ENCODE measurements around the gene ARL11.

ARL11 gene

GRCh38 chr13:49649244-49649962 is 21.1 kb downstream of the ARL11 start:
- DNase-seq (ENCODE audit: low read depth) = peak; percentile 68

DNA sequence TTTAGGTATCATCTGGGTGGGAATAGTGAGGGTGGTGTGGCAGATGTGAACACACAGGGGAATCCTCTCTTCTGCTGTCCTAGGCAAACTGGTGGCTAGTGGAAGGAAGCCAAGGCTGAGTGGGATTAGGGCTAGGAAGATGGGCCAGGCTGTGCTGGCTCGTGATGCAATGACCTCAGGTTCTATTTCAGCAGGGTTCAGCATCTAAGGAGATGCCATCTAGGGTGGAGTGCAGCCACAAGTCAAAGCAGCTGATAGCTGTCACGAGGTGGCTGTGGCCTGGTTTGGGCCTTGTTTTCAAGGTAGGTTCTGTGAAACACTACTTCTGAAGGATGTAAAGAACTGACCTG is 21.6 kb downstream of the ARL11 start:
- DNase-seq (ENCODE audit: low read depth) = peak; percentile 37

DNA sequence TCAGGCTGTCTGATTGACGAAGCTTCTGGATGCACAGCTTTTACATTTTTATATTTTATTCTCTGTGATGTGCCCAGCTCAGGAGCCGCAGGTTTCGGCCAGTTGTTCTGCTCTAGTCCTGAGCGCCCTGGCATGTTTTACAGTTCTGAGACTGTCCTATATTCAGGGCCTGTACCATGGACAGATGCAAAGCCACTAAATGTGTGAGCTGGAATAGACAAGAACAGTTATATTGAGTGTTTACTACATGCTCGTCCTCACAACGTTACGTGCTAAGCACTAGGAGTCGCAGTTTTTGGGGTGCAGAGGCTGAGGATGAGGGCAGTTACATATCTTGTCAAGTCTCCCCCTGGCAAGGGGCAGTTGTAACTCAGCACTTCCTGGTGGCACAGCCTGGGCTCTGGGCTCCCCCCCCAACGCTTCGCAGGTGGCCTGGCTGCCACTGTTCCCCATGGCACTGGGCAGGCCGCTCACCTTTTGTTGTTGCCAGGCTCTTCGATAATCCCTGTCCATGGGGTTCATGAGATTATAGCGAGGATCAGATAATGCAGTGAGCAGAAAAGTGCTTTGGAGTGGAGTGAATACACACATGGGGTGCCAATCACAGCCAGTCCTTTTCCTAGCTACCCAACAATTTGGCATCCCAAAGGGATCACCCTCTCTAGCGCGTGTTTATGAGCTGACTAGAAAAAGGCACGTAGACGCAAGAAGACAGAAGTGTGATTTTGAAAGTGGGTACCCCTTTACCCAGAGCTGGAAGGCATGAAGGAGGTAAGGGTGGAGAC is 23.5 kb downstream of the ARL11 start:
- DNase-seq (ENCODE audit: low read depth) = no peak

- DNase-seq (ENCODE audit: low read depth) = peak; percentile 76
Observed at GRCh38 chr13:49652355-49653305, 24.3 kb downstream of the ARL11 start.

DNA sequence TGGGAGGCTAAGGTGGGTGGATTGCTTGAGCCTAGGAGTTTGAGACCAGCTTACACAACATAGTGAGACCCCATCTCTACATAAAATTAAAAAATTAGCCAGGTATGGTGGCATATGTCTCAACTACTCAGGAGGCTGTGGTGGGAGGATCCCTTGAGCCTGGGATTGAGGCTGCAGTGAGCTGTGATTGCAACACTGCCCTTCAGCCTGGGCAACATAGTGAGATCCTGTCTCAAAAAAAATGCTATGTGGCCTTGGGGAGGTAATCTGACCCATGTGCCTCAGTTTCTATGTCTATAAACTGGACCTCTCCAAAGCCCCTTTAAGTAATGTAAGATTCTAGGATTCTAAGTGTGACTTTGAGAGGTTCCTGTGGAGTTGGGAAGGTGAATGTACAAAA is 25.2 kb downstream of the ARL11 start:
- DNase-seq (ENCODE audit: low read depth) = no peak

DNA sequence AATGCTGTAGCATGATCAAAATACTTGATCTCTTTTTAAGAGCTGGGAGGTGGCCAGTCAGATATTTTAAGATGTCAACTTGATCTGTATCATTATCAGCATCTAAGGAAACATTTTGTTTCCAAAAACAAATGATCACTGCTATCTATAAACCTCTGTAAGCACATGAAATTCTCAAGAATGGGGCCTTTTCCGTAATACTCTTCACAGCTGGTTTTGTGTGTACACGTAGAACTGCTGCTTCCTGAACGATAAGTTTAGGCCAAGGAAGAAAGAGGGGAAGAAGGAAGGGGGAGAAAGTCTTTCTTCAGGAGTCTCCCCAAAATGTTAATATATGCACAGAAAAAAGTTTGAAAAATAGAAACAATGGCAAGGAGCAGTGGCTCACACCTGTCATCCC is 25.7 kb downstream of the ARL11 start:
- no peak for DNase-seq (ENCODE audit: low read depth)

GRCh38 chr13:49655906-49656305 is 27.6 kb downstream of the ARL11 start:
- peak; percentile 65 for DNase-seq (ENCODE audit: low read depth)

- DNase-seq (ENCODE audit: low read depth) = no peak
Observed at GRCh38 chr13:49657241-49657641, 28.9 kb downstream of the ARL11 start.

DNA sequence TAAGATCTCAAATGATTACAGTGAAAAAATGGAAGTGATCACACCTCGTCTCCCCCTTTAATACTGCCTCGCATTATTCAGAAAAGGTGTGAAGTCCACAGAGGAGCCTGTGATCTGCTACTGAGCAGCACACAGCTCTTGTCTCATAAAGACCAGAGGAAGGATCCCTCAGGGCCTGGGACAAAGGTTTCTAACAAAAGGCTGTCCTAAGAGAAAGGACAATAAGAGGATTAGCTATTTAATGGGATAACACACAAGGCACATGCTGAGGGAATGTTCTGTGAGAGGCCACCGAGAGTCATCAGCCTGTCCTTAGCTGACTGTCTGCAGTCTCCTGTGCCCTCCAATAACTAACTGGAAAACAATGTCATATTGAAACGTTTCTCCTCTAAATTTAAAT is 36.3 kb downstream of the ARL11 start:
- no peak for DNase-seq (ENCODE audit: low read depth)

- peak; percentile 58 for DNase-seq (ENCODE audit: low read depth)
Observed at GRCh38 chr13:49667773-49668172, 39.5 kb downstream of the ARL11 start.

DNA sequence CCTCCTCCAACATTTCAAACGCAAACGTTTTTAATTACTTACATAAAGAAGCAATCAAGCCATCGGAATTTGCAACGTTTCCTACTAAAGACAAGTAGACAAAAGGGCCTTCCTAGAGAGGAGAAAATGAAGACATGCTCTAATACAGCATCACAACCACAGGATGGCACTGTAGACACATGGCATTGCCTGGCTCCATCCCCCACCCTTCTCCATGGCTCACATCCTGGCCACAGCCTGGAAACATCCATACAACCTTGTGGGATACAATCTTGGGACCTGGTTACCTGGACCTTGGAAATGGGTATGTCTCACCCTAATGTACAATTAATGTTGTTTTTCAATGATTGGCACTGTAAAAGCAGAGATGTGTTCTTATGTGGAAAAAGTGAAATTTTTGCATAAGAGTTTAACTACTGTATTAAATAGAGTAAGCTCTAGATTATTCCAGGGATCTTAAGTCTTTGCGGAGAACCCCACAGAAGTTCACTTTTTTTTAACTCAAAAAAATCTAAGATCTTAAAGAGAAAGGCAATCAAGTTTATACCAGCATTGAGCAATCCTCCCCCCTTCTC is 41.5 kb downstream of the ARL11 start:
- DNase-seq (ENCODE audit: low read depth) = peak; percentile 77

DNA sequence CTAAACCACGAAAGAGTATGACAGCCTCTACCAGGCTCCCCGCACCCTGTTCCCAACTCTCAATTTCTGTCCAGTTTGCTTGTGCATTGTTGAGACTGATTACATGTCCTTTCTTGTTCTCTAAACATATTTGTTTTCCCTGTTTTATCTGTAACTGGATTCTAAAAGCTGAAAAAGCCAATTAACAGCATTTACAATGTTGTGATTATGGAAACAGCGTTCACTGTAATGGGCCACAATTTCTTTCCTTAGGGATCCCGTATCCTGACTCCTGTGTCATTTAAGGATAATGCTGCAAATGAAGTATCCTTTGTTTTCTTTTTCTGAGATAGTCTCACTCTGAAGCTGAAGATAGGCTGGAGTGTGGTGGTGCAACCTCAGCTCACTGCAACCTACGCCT is 42.5 kb downstream of the ARL11 start:
- no peak for DNase-seq (ENCODE audit: low read depth)

- no peak for DNase-seq (ENCODE audit: low read depth)
Observed at GRCh38 chr13:49676581-49677298, 48.4 kb downstream of the ARL11 start.

DNA sequence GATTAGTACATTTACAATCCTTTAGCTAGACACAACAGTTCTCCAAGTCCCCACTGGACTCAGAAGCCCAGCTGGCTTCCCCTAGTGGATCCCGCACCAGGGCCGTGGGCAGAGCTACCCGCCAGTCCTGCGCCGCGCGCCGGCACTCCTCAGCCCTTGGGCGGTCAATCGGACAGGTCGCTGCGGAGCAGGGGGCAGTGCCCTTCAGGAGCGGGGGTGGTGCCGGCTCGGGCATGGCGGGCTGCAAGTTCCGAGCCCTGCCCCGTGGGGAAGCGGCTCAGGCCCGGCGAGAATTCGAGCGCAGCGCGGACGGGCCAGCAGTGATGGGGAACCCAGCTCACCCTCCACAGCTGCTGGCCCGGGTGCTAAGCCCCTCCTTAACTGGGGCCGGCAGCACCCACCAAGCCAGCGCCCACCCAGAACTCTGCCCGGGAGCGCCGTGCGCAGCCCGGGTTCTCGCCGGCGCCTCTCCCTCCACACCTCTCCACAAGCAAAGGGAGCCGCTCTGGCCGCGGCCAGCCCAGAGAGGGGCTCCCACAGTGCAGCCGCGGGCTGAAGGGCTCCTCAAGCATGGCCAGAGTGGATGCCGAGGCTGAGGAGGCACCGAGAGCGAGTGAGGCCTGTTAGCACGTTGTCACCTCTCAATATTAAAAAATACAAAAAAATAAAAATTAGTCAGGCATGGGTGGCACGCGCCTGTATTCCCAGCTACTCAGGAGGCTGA is 50.0 kb downstream of the ARL11 start:
- no peak for DNase-seq (ENCODE audit: low read depth)

DNA sequence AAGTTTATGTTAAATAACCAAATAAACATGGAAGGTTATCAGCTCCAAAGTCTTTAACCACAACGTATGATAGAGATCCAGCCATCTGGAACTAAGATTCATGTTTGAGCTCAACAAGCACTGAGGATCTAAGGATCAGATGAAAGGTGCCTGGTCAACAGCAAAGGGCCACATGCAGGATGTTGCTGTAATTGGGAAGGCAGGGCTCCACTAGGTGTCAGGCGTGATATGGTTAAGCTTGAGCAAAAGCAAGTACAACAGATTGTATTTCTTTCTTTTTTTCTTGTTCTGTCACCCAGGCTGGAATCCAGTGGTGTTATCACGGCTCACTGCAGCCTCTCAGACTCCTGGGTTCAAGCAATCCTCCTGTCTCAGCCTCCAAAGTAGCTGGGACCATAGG is 50.9 kb downstream of the ARL11 start:
- DNase-seq (ENCODE audit: low read depth) = peak; percentile 21

DNA sequence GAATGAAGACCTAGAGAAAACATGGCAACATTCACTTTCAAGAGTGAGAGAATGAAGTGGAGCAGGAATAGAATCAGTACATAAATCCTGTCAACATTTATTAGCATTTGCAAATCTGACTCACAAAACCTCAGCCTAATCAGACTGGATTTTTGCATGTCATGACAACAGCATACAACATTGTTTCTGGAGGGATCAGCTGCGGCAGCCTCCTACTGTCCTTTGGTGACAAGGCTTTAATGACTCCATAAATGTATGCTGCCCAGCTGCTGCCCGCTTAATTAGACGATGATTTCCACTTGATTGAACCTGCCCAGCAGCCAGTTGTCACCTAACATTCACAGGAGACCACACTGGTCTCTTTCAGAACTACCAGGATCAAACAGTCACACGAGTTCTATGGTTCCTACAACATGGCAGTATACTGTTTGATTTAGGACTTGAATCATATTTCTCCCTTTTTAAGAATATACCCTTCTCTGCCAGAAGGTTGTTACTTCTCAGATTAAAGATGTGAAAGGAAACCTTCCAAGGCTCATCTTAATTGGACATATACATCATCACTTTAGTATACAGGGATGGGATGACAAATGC is 53.6 kb downstream of the ARL11 start:
- DNase-seq (ENCODE audit: low read depth) = peak; percentile 50
